Astrocyte of the spinal cord (primary cell): ENCODE results near the gene LHFPL3.

Experiments used
- DNase-seq: peaks from one replicate; pipeline ENCODE4 v3.0.0; 2011; ENCODE audit warnings: low read depth, low spot score
- H3K4me3 ChIP-seq: 2 replicates; pipeline ENCODE4 v1.5.1; 2011; ENCODE audit warnings: low read depth, mild to moderate bottlenecking, low read length, moderate library complexity
- CTCF ChIP-seq: IDR thresholded peaks from 2 replicates; pipeline ENCODE4 v1.5.1; 2012; ENCODE audit warnings: low read depth, mild to moderate bottlenecking, low read length, inconsistent platforms
- in situ Hi-C: cut with HindIII; loops from 2 replicates; pipeline ENCODE4 v1.10.0; 2017; ENCODE audit warnings: low sequenced_read_pairs

The LHFPL3 gene

GRCh38 chr7:104386943-104387342 is 58.5 kb downstream of the LHFPL3 start:
- no peak overlapping the region for H3K4me3 ChIP-seq
- in situ Hi-C loops, result no loop called here
- no peak for TF ChIP-seq CTCF
- no peak for DNase-seq

GRCh38 chr7:104388222-104388621 is 59.8 kb downstream of the LHFPL3 start:
- no peak for TF ChIP-seq CTCF
- H3K4me3 ChIP-seq, result no peak overlapping the region
- in situ Hi-C loops, result no loop called here
- no peak for DNase-seq

DNA sequence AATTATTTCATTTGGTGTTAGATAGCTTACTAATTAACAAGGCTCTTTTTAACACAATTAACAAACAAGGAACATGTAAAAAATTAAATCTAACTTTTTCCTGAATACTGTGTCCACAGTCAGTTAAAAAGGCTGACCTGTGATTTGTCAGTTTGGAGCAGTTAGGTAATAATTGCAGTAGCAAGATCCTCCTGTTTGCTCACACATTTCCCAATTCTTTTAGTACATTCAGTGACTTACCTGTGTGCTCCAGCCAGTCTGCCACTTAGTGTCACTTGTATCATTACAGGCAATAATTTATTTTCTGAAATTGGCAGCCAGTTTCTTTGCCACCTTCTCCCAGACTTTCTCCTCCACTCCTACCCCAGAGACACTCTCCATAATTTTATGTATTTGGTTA is 66.8 kb downstream of the LHFPL3 start:
- TF ChIP-seq CTCF, result no peak
- DNase-seq, result no peak
- in situ Hi-C loops, result no loop called here
- no peak overlapping the region for H3K4me3 ChIP-seq

DNA sequence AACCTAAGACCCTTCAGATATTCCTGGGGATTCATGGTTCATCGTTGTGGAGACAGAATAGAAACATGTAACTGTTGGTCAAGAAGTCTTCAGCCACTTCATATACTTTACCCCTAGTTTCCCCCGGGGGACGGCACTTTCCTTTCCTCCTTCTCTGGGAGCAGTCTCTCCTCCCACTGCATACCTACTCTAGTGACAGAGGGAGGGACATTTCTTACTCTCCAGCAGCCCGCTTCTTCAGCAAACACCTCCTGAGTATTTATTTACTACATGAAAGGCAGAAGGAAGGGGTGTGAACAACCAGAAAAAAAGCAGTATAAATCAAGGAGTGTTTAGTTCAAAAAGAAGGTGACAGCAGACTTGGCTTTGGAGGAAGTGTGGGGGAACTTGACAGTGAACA is 69.0 kb downstream of the LHFPL3 start:
- in situ Hi-C loops, result no loop called here
- no peak overlapping the region for H3K4me3 ChIP-seq
- no peak for DNase-seq
- no peak for TF ChIP-seq CTCF

GRCh38 chr7:104408371-104408770 is 80.0 kb downstream of the LHFPL3 start:
- in situ Hi-C loops, result no loop called here
- H3K4me3 ChIP-seq, result no peak overlapping the region
- DNase-seq, result no peak
- no peak for TF ChIP-seq CTCF

DNA sequence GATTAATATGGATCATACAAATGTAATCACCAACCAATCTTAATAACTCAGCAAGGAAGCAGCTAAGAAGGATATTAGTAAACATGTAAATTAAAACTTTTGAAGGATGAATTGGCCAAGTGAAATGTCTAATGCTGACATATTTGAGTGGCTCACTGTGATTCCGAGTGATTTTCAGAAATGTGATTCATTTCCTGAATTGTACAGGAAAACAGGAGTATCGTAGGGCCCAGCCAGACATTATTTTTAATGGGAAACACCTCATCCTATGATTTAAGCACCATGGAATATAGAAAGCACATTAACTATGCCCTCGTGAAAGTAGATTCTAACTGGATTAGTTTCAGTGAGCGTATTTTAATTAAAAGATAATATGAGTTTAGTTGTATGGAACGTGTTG is 82.3 kb downstream of the LHFPL3 start:
- no peak overlapping the region for H3K4me3 ChIP-seq
- no peak for TF ChIP-seq CTCF
- in situ Hi-C loops, result no loop called here
- DNase-seq, result no peak

- in situ Hi-C loops, result no loop called here
- H3K4me3 ChIP-seq, result no peak overlapping the region
- no peak for TF ChIP-seq CTCF
- no peak for DNase-seq
These were observed 84.5 kb downstream of the LHFPL3 start for GRCh38 chr7:104412911-104413310.
